WTC11 (cell line): ENCODE measurements around the gene TMEM106A. TPM values are rescaled to one million over a fixed set of nuclear protein-coding genes. Genes with fewer than 3 reads are reported as not detected.
A peak's percentile ranks its signal among the peaks of the same experiment; 100 is the strongest.
"Not testable (repeated sequence)": the region's sequence is repeated elsewhere in the genome, so short reads cannot be mapped to it uniquely, and the experiment has no call there.

ENCODE experiments used
- ATAC-seq: fragments of 200-7000 bp; cut with Tn5 transposase; 2 replicates; pipeline ENCODE4 v1.10.0; 2021; ENCODE audit warnings: mild to moderate bottlenecking, moderate library complexity
- CTCF ChIA-PET: fragments of 300-600 bp; sonication (Branson Sonifier 250); formaldehyde crosslinking; loops from one replicate; lab custom pipeline; 2021; ENCODE audit warnings: antibody characterized with exemption; lab: Charles Lee
- POLR2A ChIA-PET: fragments of 350-600 bp; sonication (Branson Sonifier 250); formaldehyde crosslinking; loops from one replicate; lab custom pipeline; 2021; ENCODE audit warnings: antibody characterized with exemption; lab: Charles Lee
- DNase-seq: peaks from one replicate; pipeline ENCODE4 v3.0.0; 2021; ENCODE audit warnings: low spot score
- H3K27ac Mint-ChIP-seq: 2 replicates; pipeline ENCODE4 v1.8.0; 2021; ENCODE audit warnings: mixed read lengths
- H3K27me3 Mint-ChIP-seq: 2 replicates; pipeline ENCODE4 v1.8.0; 2021; ENCODE audit warnings: low read depth, mild to moderate bottlenecking, moderate library complexity, mixed read lengths
- H3K36me3 Mint-ChIP-seq: 2 replicates; pipeline ENCODE4 v1.8.0; 2021; ENCODE audit warnings: mixed read lengths
- H3K4me1 Mint-ChIP-seq: 2 replicates; pipeline ENCODE4 v1.8.0; 2022; ENCODE audit warnings: mixed read lengths
- H3K4me3 Mint-ChIP-seq: 2 replicates; pipeline ENCODE4 v1.8.0; 2021; ENCODE audit warnings: mild to moderate bottlenecking, moderate library complexity, mixed read lengths
- H3K9me3 Mint-ChIP-seq: 2 replicates; pipeline ENCODE4 v1.8.0; 2021; ENCODE audit warnings: mixed read lengths
- total RNA-seq: library from RNA; stranded (reverse); gene quantifications from 3 replicates; pipeline ENCODE4 v1.2.3, GENCODE V29; 2021

The TMEM106A gene
- total RNA-seq, 1 experiment from 2014 or later = 4.4 TPM

- H3K27ac Mint-ChIP-seq, H3K36me3 Mint-ChIP-seq, H3K4me1 Mint-ChIP-seq, H3K9me3 Mint-ChIP-seq, CTCF ChIA-PET, ATAC-seq, POLR2A ChIA-PET, H3K4me3 Mint-ChIP-seq, H3K27me3 Mint-ChIP-seq: not testable (repeated sequence)
- peak; percentile 44 for DNase-seq
Measured at GRCh38 chr17:43232021-43232699, 20.5 kb downstream of the TMEM106A start.

GRCh38 chr17:43233263-43233662 is 21.6 kb downstream of the TMEM106A start:
- H3K9me3 Mint-ChIP-seq, CTCF ChIA-PET, H3K27ac Mint-ChIP-seq, H3K4me3 Mint-ChIP-seq, H3K36me3 Mint-ChIP-seq, ATAC-seq, H3K4me1 Mint-ChIP-seq, DNase-seq, H3K27me3 Mint-ChIP-seq, POLR2A ChIA-PET: not testable (repeated sequence)

GRCh38 chr17:43233877-43234276 is 22.2 kb downstream of the TMEM106A start, which contains the start of gene RNU2-1:
TSS of gene RNU2-1 (minus strand) at chr17:43233977.
- H3K27me3 Mint-ChIP-seq, CTCF ChIA-PET, H3K36me3 Mint-ChIP-seq, POLR2A ChIA-PET, H3K27ac Mint-ChIP-seq, DNase-seq, H3K9me3 Mint-ChIP-seq, H3K4me3 Mint-ChIP-seq, ATAC-seq, H3K4me1 Mint-ChIP-seq: not testable (repeated sequence)

DNA sequence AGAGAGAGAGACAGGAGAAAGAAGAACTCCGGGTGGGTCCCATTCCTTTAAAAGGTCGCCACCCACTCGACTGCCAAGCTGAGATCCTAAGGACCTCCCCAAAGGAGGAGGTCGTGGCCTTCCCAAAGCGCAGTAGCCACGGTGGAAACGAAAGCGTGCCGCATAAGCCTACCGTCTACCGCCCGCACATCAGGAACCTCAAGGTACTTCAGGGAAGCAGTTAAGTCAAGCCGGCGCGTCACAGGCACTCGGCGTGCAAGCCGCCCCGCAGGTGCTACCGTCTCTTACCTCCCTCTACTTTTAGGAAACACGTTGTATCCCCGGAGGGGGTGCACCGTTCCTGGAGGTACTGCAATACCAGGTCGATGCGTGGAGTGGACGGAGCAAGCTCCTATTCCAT is 27.9 kb downstream of the TMEM106A start:
- CTCF ChIA-PET, ATAC-seq, POLR2A ChIA-PET, H3K4me1 Mint-ChIP-seq, H3K27ac Mint-ChIP-seq, DNase-seq, H3K27me3 Mint-ChIP-seq, H3K36me3 Mint-ChIP-seq, H3K4me3 Mint-ChIP-seq, H3K9me3 Mint-ChIP-seq: not testable (repeated sequence)

GRCh38 chr17:43240596-43241352 is 29.1 kb downstream of the TMEM106A start:
- H3K27ac Mint-ChIP-seq, CTCF ChIA-PET, H3K9me3 Mint-ChIP-seq, POLR2A ChIA-PET, H3K4me1 Mint-ChIP-seq, H3K4me3 Mint-ChIP-seq, H3K27me3 Mint-ChIP-seq, DNase-seq, H3K36me3 Mint-ChIP-seq, ATAC-seq: not testable (repeated sequence)

GRCh38 chr17:43246456-43246855 is 34.8 kb downstream of the TMEM106A start:
- DNase-seq, H3K27ac Mint-ChIP-seq, ATAC-seq, CTCF ChIA-PET, H3K4me1 Mint-ChIP-seq, H3K27me3 Mint-ChIP-seq, H3K4me3 Mint-ChIP-seq, H3K9me3 Mint-ChIP-seq, H3K36me3 Mint-ChIP-seq, POLR2A ChIA-PET: not testable (repeated sequence)

Other genes with a start within 250 kb of the TMEM106A start
- gene AARSD1, start 247.4 kb upstream of the TMEM106A start, total RNA-seq = 44.3 to 61.5 TPM (median 49.2 TPM) in 3 replicates
- 1.8 to 2.5 TPM (median 2.1 TPM) in 3 replicates for gene PTGES3L, start 231.8 kb upstream of the TMEM106A start, total RNA-seq
- gene RUNDC1, start 231.3 kb upstream of the TMEM106A start, total RNA-seq = 12.2 to 14.2 TPM (median 12.7 TPM) in 3 replicates
- gene RPL27, start 213.5 kb upstream of the TMEM106A start, total RNA-seq = 1,391 to 1,553 TPM (median 1,518 TPM) in 3 replicates
- gene IFI35, start 205.1 kb upstream of the TMEM106A start, total RNA-seq = 3.0 to 4.7 TPM (median 3.8 TPM) in 3 replicates
- 291 to 298 TPM (median 296 TPM) in 3 replicates for gene VAT1, start 189.5 kb upstream of the TMEM106A start, total RNA-seq
- gene RND2, start 186.6 kb upstream of the TMEM106A start, total RNA-seq = 46.9 to 51.8 TPM (median 50.2 TPM) in 3 replicates
- gene BRCA1, start 86.5 kb upstream of the TMEM106A start, total RNA-seq = 37.8 to 38.4 TPM (median 38.1 TPM) in 3 replicates
- 38.4 to 42.8 TPM (median 38.9 TPM) in 3 replicates for gene NBR1, start 40.7 kb upstream of the TMEM106A start, total RNA-seq
- not detected in 3 replicates for gene CCDC200, start 16.7 kb downstream of the TMEM106A start, total RNA-seq
- 5,207 to 6,122 TPM (median 5,885 TPM) in 3 replicates for gene RNU2-1, start 22.1 kb downstream of the TMEM106A start, total RNA-seq
- gene ARL4D, start 187.1 kb downstream of the TMEM106A start, total RNA-seq = 11.9 to 13.4 TPM (median 13.0 TPM) in 3 replicates